Suprapubic skin (tissue), 3 donors: ENCODE results near the gene TP53AIP1.

Experiments
- EP300 ChIP-seq: sonication (generic); formaldehyde crosslinking; IDR thresholded peaks from one replicate; pipeline ENCODE4 v1.6.1; 2017; ENCODE audit warnings: antibody characterized with exemption
- TF ChIP-seq, protein P1 (sequence below), 2 donors: fragments of 200-600 bp in 1 of 2; fragments of 450-650 bp in 1 of 2; sonication (generic) in 1 of 2; IDR thresholded peaks; one replicate each; pipeline ENCODE4 v1.5.1; 2016 to 2019; ENCODE audit warnings: antibody characterized with exemption in 2 of 2, mild to moderate bottlenecking in 1 of 2, moderate library complexity in 1 of 2

DNA sequence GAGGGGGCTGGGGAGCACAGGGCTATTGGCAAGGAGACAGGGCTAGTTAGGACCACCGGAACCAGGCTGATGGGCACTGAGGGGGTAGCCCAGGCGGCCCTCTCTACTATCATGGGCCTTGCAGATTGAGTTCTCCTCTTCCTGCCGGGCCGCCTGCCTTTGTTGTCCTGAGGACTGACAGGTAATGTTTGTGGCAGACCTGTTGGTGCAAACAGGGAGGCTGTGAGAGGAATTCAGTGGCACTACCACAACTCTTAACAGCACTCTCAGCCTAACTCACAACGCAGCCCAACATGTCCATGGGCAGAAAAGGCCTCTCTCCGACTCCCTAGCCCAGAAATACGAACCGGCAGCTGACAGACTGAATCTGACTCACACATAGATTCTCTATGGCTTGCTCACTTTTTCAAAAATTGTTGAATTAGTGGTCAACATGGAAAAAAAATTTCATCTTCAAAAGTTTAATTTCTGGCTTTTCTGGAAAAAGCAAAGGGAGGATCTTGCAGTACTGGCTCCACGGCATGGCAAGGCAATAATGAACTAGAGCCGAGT lies 40.1 kb downstream of the TP53AIP1 start:
- TF ChIP-seq, protein P1, sequence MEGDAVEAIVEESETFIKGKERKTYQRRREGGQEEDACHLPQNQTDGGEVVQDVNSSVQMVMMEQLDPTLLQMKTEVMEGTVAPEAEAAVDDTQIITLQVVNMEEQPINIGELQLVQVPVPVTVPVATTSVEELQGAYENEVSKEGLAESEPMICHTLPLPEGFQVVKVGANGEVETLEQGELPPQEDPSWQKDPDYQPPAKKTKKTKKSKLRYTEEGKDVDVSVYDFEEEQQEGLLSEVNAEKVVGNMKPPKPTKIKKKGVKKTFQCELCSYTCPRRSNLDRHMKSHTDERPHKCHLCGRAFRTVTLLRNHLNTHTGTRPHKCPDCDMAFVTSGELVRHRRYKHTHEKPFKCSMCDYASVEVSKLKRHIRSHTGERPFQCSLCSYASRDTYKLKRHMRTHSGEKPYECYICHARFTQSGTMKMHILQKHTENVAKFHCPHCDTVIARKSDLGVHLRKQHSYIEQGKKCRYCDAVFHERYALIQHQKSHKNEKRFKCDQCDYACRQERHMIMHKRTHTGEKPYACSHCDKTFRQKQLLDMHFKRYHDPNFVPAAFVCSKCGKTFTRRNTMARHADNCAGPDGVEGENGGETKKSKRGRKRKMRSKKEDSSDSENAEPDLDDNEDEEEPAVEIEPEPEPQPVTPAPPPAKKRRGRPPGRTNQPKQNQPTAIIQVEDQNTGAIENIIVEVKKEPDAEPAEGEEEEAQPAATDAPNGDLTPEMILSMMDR (IDR thresholded peaks at IDR 0.05) = no peak
- TF ChIP-seq EP300 = no peak
